Dendritic cell treated with granulocyte-macrophage colony-stimulating factor and Interleukin-4, amounts not matched to agents 40 ng/mL and 50 ng/mL, for 4 days (primary cell): ENCODE data around the gene C18orf63.

ENCODE experiments used
- H3K27ac Mint-ChIP-seq: one replicate; pipeline ENCODE4 v1.8.0; 2022; ENCODE audit warnings: mild to moderate bottlenecking, mixed read lengths
- H3K27me3 Mint-ChIP-seq: one replicate; pipeline ENCODE4 v1.8.0; 2022; ENCODE audit warnings: mild to moderate bottlenecking, mixed read lengths
- H3K36me3 Mint-ChIP-seq: one replicate; pipeline ENCODE4 v1.8.0; 2022; ENCODE audit warnings: low read depth, mixed read lengths
- H3K4me1 Mint-ChIP-seq: one replicate; pipeline ENCODE4 v1.8.0; 2022; ENCODE audit warnings: low read depth, mixed read lengths
- H3K4me3 Mint-ChIP-seq: one replicate; pipeline ENCODE4 v1.8.0; 2022; ENCODE audit warnings: mild to moderate bottlenecking, moderate library complexity, mixed read lengths
- H3K9me3 Mint-ChIP-seq: one replicate; pipeline ENCODE4 v1.8.0; 2022; ENCODE audit warnings: mixed read lengths
- intact Hi-C: fragments of 100-400 bp; cut with micrococcal nuclease; formaldehyde crosslinking; loops from one replicate; pipeline ENCODE4 v1.15.0; 2022

C18orf63 gene

DNA sequence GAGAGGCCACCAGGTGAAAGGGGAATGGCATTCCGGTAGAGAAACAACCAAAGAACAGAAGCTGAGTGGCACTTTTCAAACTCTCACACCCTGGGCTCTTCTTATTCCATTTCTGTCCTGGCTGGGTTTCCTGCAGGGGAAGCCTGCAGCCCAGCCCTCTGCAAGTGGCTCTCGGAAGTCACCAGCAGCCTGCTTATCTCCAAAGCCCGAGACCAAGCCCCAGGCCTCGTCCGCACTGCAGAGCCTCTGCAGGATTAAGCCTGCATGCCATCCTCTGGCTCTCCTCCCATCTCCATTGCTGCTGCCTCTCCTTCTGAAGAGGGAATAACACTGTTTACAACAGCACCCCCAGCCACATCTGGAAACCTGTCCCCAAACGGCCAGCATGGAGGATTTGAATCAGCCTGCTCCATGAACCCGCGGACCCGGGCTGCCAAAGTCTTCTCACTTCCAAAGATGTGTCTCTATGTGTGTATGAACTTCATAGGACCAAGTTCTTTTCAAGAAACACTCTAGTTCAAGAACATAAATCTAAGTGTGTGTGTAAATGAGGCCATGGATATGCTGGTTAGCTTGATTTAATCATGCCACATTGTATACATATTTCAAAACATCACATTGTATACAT lies 87.3 kb downstream of the C18orf63 start:
- Mint-ChIP-seq H3K9me3 (no peaks in the 10 kb centered on the region), H3K4me3 (no peak overlapping the region), H3K36me3 (no peaks in the 10 kb centered on the region), H3K4me1 (peaks cover 28% of the 10 kb centered on the region), H3K27me3 (no peaks in the 10 kb centered on the region), H3K27ac (no peak overlapping the region)
- intact Hi-C loops: no loop called here

DNA sequence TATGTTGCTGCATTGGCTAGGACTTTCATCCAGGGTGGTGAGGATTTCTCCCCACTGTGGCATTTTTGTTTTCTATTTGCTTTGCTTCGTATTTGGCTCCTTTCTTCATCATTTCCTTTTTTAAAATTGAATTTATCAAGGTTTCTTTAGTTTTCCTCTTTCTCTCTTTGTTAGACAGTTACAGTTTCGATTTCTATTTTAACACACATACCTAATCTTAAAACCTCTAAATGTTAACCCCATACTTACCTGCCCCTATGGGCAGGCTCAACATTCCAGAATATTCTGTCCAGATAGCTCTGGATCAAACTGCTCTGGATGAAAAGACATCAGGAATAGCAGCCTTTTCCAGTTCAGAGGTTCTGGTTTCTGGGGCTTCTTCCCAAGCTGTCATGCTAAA lies 92.2 kb downstream of the C18orf63 start:
- H3K4me1 Mint-ChIP-seq: peaks cover 11% of the 10 kb centered on the region
- H3K9me3 Mint-ChIP-seq: no peaks in the 10 kb centered on the region
- no peaks in the 10 kb centered on the region for H3K36me3 Mint-ChIP-seq
- H3K4me3 Mint-ChIP-seq: no peak overlapping the region
- no peak overlapping the region for H3K27ac Mint-ChIP-seq
- H3K27me3 Mint-ChIP-seq: no peaks in the 10 kb centered on the region
- intact Hi-C loops: no loop called here
